ENCODE data around the gene ARID1B. TPM values are rescaled to one million over a fixed set of nuclear protein-coding genes. Genes with fewer than 3 reads are reported as not detected.

Gene ARID1B
- total and polyA plus RNA-seq, 9 of the 15 experiments (the other 6 are each of a cell fraction or from before 2014, with no cell fraction given), result 12.5 to 50.5 (median 25.8) TPM

DNA sequence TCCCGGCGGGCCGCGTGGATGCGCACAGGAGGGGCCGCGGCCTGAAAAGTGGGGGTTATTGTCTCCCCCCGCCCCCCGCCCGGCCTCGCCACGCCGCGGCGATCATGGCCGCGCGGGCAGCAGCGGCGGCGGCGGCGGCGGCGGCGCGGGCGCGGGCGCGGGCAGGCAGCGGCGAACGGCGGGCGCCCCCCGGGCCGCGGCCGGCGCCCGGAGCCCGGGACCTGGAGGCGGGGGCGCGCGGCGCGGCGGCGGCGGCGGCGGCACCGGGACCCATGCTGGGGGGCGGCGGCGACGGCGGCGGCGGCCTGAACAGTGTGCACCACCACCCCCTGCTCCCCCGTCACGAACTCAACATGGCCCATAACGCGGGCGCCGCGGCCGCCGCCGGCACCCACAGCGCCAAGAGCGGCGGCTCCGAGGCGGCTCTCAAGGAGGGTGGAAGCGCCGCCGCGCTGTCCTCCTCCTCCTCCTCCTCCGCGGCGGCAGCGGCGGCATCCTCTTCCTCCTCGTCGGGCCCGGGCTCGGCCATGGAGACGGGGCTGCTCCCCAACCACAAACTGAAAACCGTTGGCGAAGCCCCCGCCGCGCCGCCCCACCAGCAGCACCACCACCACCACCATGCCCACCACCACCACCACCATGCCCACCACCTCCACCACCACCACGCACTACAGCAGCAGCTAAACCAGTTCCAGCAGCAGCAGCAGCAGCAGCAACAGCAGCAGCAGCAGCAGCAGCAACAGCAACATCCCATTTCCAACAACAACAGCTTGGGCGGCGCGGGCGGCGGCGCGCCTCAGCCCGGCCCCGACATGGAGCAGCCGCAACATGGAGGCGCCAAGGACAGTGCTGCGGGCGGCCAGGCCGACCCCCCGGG is 637 bp downstream of the ARID1B start (continued):
- TF ChIP-seq, protein P1, sequence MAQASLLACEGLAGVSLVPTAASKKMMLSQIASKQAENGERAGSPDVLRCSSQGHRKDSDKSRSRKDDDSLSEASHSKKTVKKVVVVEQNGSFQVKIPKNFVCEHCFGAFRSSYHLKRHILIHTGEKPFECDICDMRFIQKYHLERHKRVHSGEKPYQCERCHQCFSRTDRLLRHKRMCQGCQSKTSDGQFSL (CRISPR knock-in tag; IDR thresholded peaks at IDR 0.05), result peak; percentile 51; the same call in 1 of the 2 replicates
- TF ChIP-seq, protein P1 (tag; IDR thresholded peaks at IDR 0.05), result 0 out of 4 replicates have a peak, but pooled peaks of 1 of the 2 experiments have one; percentile 4
- TF ChIP-seq RBM39 (optimal IDR thresholded peaks at IDR 0.05; ENCODE audit: low read depth, low read length), result no peak
- TF ChIP-seq, protein P2, sequence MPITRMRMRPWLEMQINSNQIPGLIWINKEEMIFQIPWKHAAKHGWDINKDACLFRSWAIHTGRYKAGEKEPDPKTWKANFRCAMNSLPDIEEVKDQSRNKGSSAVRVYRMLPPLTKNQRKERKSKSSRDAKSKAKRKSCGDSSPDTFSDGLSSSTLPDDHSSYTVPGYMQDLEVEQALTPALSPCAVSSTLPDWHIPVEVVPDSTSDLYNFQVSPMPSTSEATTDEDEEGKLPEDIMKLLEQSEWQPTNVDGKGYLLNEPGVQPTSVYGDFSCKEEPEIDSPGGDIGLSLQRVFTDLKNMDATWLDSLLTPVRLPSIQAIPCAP (CRISPR knock-in tag; IDR thresholded peaks at IDR 0.05; ENCODE audit: borderline replicate concordance), result no peak
- no peak for TF ChIP-seq TCFL5 (CRISPR knock-in tag; conservative IDR thresholded peaks at IDR 0.05)
- no peak; the same call in 1 of the 2 replicates for TF ChIP-seq PML (IDR thresholded peaks at IDR 0.05; ENCODE audit: low read length)
- TF ChIP-seq, protein P3, sequence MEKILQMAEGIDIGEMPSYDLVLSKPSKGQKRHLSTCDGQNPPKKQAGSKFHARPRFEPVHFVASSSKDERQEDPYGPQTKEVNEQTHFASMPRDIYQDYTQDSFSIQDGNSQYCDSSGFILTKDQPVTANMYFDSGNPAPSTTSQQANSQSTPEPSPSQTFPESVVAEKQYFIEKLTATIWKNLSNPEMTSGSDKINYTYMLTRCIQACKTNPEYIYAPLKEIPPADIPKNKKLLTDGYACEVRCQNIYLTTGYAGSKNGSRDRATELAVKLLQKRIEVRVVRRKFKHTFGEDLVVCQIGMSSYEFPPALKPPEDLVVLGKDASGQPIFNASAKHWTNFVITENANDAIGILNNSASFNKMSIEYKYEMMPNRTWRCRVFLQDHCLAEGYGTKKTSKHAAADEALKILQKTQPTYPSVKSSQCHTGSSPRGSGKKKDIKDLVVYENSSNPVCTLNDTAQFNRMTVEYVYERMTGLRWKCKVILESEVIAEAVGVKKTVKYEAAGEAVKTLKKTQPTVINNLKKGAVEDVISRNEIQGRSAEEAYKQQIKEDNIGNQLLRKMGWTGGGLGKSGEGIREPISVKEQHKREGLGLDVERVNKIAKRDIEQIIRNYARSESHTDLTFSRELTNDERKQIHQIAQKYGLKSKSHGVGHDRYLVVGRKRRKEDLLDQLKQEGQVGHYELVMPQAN (IDR thresholded peaks at IDR 0.05; ENCODE audit: borderline replicate concordance), result peak; percentile 50; the same call in 1 of the 2 replicates
- no peak for TF ChIP-seq FUS (optimal IDR thresholded peaks at IDR 0.05; ENCODE audit: low read depth, low read length)
- TF ChIP-seq, protein P4, sequence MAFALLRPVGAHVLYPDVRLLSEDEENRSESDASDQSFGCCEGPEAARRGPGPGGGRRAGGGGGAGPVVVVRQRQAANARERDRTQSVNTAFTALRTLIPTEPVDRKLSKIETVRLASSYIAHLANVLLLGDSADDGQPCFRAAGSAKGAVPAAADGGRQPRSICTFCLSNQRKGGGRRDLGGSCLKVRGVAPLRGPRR (CRISPR knock-in tag; IDR thresholded peaks at IDR 0.05), result no peak
- no peak for TF ChIP-seq GATA2 (CRISPR knock-in tag; IDR thresholded peaks at IDR 0.05)
- TF ChIP-seq, protein P5, sequence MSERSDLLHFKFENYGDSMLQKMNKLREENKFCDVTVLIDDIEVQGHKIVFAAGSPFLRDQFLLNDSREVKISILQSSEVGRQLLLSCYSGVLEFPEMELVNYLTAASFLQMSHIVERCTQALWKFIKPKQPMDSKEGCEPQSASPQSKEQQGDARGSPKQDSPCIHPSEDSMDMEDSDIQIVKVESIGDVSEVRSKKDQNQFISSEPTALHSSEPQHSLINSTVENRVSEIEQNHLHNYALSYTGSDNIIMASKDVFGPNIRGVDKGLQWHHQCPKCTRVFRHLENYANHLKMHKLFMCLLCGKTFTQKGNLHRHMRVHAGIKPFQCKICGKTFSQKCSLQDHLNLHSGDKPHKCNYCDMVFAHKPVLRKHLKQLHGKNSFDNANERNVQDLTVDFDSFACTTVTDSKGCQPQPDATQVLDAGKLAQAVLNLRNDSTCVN (CRISPR knock-in tag; IDR thresholded peaks at IDR 0.05), result peak; percentile 92
- no peak for TF ChIP-seq TCF7 (IDR thresholded peaks at IDR 0.05; ENCODE audit: borderline replicate concordance)
- TF ChIP-seq ZNF146 (CRISPR knock-in tag; IDR thresholded peaks at IDR 0.05; ENCODE audit: unreplicated experiment), result no peak
- TF ChIP-seq SUPT5H (IDR thresholded peaks at IDR 0.05), result peak; percentile 63
- no peak for TF ChIP-seq SRSF9 (IDR thresholded peaks at IDR 0.05; ENCODE audit: borderline replicate concordance, low read depth, low read length)
- no peak for TF ChIP-seq ZNF133 (CRISPR knock-in tag; IDR thresholded peaks at IDR 0.05)
- TF ChIP-seq CHD2 (IDR thresholded peaks at IDR 0.05; ENCODE audit: low read depth, low read length), result no peak
- no peak for TF ChIP-seq CAMTA2 (CRISPR knock-in tag; conservative IDR thresholded peaks at IDR 0.05)
- TF ChIP-seq DIDO1 (tag; IDR thresholded peaks at IDR 0.05; ENCODE audit: low read depth), result no peak
- TF ChIP-seq ZNF121 (CRISPR knock-in tag; conservative IDR thresholded peaks at IDR 0.05), result no peak
- no peak for TF ChIP-seq BRCA1 (IDR thresholded peaks at IDR 0.05)
- no peak for TF ChIP-seq BRCA1 (CRISPR knock-in tag; IDR thresholded peaks at IDR 0.05)
- TF ChIP-seq SMAD1 (IDR thresholded peaks at IDR 0.05; ENCODE audit: low read depth, low read length, partially characterized antibody), result no peak
- TF ChIP-seq PYGO2 (tag; IDR thresholded peaks at IDR 0.05), result no peak
- no peak for TF ChIP-seq NFE2 (IDR thresholded peaks at IDR 0.05; ENCODE audit: low read depth)
